GM21576 (cell line): ENCODE results near the gene GUCA1A.
"Not testable (repeated sequence)": the region's sequence is repeated elsewhere in the genome, so short reads cannot be mapped to it uniquely, and the experiment has no call there.

ENCODE experiments used
- ATAC-seq: cut with Tn5 transposase; IDR thresholded peaks from one replicate; pipeline ENCODE4 v1.9.1; 2021; ENCODE audit warnings: mild to moderate bottlenecking, moderate library complexity; ENCODE audit not compliant: unreplicated experiment

The GUCA1A gene

DNA sequence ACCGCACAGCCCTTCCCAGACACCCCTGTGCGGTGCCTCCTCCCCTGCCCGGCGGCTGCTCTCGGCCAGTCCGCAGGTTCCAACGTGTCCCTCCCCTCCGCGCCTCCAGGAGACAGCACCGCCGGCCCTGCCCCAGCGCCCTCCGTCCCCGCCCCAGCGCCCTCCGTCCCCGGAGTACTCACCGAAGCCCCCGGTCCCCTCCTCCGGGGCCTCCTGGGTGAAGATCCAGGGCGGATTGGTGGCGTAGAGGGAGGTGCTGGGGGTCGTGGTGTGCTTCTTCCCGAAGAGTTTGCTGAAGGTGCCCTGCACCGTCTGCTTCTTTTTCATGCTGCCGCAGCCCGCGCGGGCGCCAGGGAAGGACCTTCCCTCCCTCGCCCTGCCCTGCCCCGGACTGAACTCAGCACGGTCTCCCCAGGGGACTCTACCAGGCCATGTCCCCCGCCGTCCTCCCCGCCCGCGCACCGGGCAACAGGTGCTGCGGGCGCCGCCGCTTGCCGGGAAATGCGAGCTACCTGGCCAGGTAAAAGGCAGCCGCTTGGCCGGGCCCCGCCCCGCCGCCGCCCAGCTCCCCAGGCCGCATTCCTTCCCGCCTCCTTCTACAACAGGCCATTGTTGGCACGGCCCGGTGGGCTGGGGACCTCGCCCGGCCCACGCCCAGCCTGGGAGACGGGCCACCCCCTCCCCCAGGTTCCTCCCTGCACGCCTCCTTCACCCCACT, 30.9 kb upstream of the GUCA1A start, which contains the start of gene C6orf132:
Gene C6orf132, minus strand, starts transcription at position 503 of the 718 bp plus-strand sequence. Its CDS starts 176 bp downstream, at position 327.
- ATAC-seq, result no peak

- no peak for ATAC-seq
Measured at GRCh38 chr6:42147138-42147562, 26.0 kb upstream of the GUCA1A start.

GRCh38 chr6:42148058-42148457, 25.1 kb upstream of the GUCA1A start:
- ATAC-seq, result no peak

DNA sequence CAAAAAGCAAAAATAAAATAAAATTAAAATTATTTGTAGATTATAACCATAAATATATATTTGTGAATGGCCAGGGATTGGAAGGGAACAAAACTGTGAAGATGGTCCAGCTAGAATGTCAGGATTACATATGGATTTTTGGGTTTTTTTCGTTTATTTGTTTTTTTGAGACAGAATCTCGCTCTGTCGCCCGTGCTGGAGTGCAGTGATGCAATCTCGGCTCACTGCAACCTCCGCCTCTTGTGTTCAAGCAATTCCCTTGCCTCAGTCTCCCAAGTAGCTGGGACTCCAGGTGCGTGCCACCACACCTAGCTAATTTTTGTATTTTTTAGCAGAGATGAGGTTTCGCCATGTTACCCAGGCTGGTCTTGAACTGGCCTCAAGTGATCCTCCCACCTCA, 22.9 kb upstream of the GUCA1A start:
- no peak for ATAC-seq

DNA sequence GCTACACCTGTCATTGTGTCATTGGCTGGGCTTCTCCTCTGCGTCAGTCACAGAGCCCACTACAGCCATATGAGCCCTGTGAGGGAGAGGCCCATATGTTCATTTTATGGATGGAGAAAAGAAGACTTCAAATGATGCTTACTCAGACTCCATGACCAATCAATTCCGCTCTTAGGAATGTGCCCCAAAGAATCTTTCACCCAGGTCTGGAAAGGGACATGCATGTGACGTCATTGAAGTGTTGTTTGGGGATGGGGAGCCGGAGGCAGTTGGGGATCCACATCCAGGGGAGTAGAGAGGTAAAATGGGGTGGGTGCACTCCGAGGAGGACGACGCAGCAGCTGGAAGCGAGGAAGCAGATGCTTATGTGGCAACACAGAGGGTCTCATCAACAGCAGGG, 21.1 kb upstream of the GUCA1A start:
- ATAC-seq, result no peak

DNA sequence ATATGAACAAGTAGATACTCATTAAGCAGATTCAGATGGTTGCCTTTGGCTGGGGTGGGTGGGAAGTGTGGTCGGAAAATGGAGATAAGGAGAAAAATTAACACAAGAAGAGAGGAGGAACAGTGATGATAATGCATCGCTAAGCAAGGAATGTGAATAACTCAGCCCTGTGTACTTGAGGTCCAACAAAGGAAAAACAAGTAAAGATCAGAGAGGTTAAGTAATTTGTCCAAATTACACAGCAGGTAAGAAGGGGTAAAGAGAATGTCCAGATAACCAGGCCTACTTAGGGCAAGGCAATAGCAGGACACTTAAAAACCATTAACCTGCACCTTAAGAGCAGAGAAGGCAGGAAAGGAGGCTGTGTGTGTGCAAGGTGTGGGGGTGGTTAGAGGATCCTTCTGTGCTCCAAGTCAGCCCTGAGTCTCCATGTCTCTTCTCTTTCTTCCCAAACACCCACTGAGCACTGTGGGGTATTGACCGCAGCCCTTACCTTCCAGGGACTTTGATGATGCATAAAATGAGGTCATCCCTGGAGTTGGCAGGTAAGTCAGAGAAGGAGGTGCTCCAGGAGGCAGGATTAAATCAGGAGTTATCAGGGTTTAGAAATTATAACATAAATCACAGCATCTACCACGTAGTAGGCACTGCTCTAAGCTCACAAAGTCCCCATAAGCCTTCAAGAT, 20.5 kb upstream of the GUCA1A start:
- not testable (repeated sequence) for ATAC-seq

DNA sequence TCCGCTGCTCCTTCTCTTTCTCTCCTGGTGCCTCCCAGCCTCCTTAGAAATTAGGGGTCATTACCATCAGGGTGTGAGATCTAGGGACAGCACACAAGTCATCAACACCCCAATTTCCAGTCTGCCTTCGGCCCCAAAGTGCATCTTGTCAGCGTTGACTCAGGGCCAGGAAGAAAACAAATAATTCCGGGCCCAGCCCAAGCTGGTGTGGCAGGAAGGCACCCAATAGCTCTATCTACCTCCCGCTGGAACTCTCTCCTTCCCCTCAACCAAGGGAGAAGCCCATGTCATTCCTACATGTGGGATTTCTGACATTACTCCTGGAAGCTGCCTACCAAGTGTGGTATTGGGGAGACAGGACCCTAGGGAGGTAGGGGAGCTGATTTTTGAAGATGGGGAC, 19.2 kb upstream of the GUCA1A start:
- no peak for ATAC-seq

DNA sequence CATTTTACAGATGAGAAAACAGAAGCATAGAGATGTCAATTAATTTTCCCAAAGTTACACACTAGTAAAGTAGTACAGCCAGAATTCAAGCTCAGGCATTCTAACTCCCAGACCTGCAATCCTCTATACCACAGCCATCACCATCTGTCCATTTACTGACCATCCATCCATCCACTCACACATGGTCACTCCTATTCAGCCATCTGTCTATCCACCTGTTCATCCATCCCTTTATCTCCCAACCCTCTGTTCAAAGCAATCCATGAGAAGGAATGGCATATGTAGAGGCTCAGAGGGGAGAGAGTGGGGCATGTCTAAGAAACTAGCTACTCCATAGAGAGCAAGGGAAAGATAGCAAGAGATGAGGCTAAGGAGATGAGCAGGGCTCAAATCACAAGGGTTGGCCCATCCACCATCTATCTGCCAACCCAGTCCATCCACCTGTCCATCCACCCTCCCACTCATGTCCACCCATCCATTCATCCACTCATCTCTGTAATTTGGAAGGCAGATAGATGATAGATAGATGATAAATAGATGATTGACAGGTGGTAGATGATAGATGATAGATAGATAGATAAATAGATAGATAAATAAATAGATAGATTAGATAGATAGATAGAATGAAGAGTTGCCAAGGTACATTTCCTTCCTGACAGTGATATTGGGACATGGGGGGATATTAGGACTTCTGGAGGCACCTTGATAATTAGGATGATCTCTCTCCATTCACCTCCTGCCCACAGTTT, 18.5 kb upstream of the GUCA1A start:
- ATAC-seq, result no peak

DNA sequence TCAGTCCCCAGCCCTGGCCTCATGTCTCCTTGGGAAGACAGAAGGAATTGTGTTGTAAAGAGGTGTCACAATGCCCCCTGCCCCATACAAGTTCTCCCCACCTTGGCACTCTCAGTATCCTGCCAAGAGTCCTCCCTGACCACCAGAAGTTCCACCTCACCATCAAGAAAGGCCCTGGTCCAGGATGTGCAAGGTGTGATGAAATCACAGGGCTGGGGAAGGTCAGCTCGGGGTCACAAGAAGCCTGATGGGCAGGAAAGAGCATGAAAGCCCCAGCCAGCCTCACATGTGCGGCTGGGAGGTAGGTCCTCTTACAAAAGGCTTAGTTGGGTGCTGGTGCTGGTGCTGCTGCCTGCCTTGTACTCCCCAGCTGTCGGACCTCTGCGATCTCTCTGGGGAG, 17.9 kb upstream of the GUCA1A start:
- ATAC-seq, result no peak

DNA sequence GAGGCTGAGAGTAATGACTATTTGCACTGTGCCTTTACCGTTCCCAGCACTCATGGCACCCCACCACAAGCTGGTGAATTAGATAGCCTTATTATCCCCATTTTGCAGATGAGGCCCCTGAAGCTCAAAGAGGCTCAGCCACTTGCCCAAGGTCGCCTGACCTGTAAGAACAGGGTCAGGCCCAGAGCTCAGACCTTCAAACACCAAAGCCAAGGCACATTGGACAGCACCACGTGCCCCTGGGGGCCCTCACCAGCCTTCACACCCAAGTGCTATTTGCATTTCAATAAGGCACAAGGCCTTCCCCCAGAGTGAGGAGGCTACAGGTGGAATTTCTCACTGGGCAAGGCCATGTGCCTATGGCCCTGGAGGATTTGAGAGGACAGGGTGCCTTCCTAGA, 16.5 kb upstream of the GUCA1A start:
- ATAC-seq, result no peak

GRCh38 chr6:42158011-42158410, 15.2 kb upstream of the GUCA1A start:
- no peak for ATAC-seq

- ATAC-seq, result no peak
Measured at GRCh38 chr6:42158631-42159030, 14.5 kb upstream of the GUCA1A start.

DNA sequence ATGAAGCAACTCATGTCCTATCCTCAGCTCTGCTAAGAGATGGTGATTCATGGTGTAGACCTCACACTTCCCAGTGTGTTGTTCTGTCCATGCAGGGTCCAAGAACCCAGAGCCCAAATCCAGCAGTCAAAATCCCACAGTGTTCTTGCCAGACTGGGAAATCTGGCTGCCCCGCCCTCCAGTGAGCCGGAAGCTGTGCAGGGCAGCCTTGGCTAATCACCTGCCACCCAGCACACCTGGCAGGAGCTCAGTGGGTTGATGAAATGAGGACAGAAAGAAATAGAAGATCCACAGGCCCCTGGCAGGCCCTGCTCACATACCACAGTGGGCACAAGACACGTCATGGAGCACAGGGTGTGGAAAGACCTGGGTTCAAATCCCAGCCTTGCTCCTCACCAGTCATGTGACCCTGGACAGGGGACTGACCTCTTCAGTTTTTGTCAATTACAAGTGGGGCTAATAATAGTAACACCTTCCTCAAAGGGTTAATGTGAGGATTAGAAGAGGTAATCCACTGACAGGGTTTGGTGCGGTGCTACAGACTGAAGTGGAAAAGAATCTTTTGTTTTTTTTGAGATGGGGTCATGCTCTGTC, 13.6 kb upstream of the GUCA1A start:
- no peak for ATAC-seq

GRCh38 chr6:42162384-42162783, 10.8 kb upstream of the GUCA1A start:
- ATAC-seq, result no peak

GRCh38 chr6:42162812-42163211, 10.4 kb upstream of the GUCA1A start:
- ATAC-seq, result no peak

DNA sequence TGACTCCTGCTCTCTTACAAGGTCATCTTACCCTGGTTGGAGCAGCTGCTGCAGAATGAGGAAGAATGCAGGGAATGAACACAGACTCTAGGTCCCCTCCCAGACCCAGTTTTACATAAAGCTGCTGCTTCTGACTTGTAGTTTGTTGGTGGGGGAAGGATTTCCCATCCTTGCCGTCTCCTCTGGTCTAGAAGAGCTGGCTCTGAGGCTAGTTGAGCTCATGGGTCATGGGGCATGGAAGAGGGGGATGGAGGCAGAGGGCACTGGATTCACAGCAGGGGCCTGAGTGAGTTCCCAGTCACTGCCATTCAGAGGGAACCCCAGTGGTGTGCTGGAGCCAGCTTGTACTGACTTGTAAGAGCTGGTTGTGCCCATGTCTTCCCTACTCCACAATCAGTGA, 9.2 kb upstream of the GUCA1A start:
- no peak for ATAC-seq

DNA sequence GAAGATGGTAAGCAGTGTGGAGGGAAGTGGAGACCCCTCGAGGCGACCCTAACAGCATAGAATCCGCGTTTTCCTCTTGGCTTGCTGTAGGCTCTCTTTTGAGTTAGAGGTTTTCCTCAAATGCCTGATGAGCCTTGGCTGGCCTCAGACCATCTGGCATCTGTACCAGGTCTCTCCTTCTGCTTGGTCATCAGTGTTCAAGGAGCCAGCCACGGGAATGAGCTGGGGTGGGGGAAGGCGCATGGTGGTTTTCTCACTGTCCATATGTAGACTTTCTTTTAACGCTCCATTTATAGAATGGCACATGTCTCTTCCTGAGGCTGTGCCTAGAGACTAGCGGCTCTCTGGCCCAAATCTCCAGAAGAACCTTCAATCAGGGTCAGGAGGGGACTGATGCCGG, 8.1 kb upstream of the GUCA1A start:
- ATAC-seq, result no peak

DNA sequence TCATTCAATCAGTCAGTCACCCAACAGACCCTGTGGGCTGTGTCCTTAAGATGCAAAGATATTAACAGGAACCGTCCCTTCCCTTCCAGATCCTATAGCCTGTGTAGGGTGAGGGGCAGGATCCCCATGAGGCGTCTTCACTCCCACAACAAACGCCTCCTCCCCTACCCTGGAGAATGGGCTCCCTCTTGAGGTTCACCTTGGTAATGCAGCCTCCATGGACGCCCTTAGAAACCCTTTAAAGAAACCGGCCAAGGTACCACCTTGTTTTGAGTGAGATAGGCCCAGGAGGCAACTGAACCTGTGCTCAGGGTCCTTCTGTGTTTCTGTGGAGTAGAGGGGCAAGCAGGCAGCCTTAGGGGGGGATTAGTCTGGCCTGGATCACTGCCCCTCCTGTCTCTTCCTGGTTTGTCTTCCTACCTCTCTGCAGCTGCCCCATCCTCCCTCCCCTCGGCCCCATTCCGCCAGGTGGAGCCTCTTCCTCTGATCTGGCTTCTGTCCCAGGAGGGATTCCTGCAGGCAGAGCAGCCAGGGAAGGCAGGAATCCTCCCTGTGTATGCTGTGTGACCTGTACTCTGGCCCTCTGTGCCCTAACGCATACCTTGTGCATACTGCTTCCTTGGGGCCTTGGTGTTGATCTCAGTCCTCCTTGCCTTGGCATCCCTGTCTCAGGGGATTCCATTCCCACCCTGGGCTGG, 6.6 kb upstream of the GUCA1A start:
- ATAC-seq, result no peak

GRCh38 chr6:42168650-42169049, 4.5 kb upstream of the GUCA1A start:
- no peak for ATAC-seq

DNA sequence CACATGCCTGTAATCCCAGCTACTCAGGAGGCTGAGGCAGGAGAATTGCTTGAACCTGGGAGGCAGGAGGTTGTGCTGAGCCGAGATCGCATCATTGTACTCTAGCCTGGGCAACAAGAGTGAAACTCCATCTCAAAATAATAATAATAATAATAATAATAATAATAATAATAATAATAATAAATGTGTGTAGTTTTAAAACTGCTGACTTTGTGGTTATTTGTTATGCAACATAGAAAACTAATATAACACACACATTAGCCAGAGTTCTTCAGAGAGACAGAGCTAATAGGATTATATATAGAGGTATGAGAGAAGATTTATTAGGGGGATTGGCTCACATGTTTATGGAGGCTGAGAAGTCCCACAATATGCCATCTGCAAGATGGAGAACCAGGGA, 3.4 kb upstream of the GUCA1A start:
- ATAC-seq, result not testable (repeated sequence)
